Measurements from ENCODE around the gene IFITM2. TPM values are rescaled to one million over a fixed set of nuclear protein-coding genes. Genes with fewer than 3 reads are reported as not detected.

The IFITM2 gene
- polyA plus RNA-seq, 1 of the 3 experiments (the other 2 are of a cell fraction): 518 TPM

DNA sequence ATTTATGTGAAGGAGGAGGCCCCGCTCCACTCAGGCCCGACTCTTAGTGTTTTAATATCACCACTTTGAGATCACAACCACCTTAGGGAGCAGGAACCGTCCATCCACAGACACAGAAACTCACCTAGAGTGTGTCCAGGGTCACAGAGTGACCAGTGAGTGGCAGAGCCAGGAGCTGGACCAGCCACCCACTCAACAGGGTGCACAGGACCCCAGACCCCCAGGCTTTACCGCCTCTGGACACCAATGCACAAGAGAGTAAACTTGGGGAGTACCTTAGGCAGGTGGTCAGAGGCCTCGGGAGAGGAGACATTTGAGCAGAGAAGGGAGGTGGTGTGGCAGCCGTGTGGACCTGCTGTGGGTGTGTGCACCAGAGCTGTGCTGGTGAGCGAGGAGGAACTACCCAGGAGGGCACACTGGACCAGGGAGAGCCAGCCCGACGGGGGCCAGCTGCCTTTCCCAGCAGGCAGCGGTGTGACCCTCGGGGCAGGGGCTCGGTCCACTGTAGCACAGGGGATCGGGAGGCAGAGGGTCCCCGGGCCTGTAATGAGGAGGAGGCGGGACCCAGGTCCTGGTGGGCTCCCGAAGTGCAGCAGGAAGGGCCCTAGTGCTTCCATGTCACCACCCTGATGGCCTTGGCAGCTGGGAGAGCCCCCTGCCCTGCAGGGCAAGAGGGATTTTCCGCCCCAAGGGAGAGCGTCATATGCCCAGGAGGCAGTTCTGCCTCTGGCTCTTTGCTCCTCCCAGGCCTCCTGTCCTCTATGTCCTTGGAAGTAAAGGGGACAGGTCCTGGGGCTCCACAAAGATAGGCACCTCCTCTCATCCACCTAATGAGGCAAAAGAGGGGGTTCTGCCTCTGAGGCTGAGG lies 36.9 kb upstream of the IFITM2 start (continued):
- TF ChIP-seq GATA2 (CRISPR knock-in tag; IDR thresholded peaks at IDR 0.05): no peak
- no peak for TF ChIP-seq MEF2A (IDR thresholded peaks at IDR 0.05; ENCODE audit: borderline replicate concordance, low read depth)
- no peak for TF ChIP-seq RAD21 (IDR thresholded peaks at IDR 0.05; ENCODE audit: low read length)
- no peak for TF ChIP-seq RCOR1 (IDR thresholded peaks at IDR 0.05; ENCODE audit: low read length)
- no peak for TF ChIP-seq TEAD4 (IDR thresholded peaks at IDR 0.05; ENCODE audit: borderline replicate concordance, insufficient read depth)
- no peak for TF ChIP-seq NFIC (IDR thresholded peaks at IDR 0.05; ENCODE audit: borderline replicate concordance)
- no peak for TF ChIP-seq POLR2AphosphoS5 (IDR thresholded peaks at IDR 0.05; ENCODE audit: low read depth, low read length)

DNA sequence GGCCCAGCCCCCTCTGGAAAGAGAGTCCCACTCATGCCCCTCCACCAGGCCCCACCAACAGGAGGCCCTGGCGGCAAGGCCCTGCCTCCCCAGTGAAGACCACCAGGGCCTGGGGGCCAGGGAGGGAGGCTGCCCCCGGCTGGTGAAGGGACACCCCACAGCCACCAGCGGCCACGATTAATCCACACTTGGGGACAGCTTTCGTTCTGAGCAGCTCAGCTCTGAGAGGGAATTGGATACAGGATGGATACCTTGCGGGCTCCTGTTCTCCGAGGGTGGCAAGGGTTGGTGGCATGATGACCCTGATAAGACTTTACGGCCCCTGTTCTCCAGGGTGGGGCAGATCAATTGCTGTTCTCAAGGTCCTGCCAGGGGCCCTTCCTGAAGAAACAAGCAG lies 36.3 kb upstream of the IFITM2 start:
- CTCF ChIA-PET: no interaction called here
- H3K27ac ChIP-seq (ENCODE audit: low read depth in 2 of 2, low read length in 1 of 2): no peak overlapping the region
- H3F3A ChIP-seq (replicated peaks; ENCODE audit: insufficient read depth): peaks cover 7% of the 10 kb centered on the region
- H3K27me3 ChIP-seq (ENCODE audit: insufficient read depth): peaks cover 9% of the 10 kb centered on the region; the same call in 1 of the 2 replicates
- no peaks in the 10 kb centered on the region for H3K79me2 ChIP-seq (ENCODE audit: insufficient read depth)
- no peak overlapping the region for H3K4me3 ChIP-seq (ENCODE audit: low read depth in 2 of 2, low read length in 1 of 2)
- POLR2A ChIA-PET: no interaction called here
- no peaks in the 10 kb centered on the region for H3K9me2 ChIP-seq
- H3K4me1 ChIP-seq (ENCODE audit: control insufficient read depth in 1 of 2, insufficient read depth in 2 of 2, low read depth in 1 of 2, low read length in 1 of 2): peaks cover 0 to 6% of the 10 kb centered on the region in 2 experiments; a peak in 1 of 4 replicates
- no peak overlapping the region for H3K9ac ChIP-seq
- DNase-seq: no peak
- no peaks in the 10 kb centered on the region for H3K36me3 ChIP-seq (replicated peaks in 1 of 2; ENCODE audit: control insufficient read depth in 1 of 2, insufficient read depth in 2 of 2, low read length in 1 of 2)
- H2AFZ ChIP-seq (ENCODE audit: low read depth): no peak overlapping the region
- H3K4me2 ChIP-seq: no peak overlapping the region
- no CpG with 5 or more reads among the region's 8 CpGs for WGBS (ENCODE audit: low lambda C conversion rate)
- no peaks in the 10 kb centered on the region for H4K20me1 ChIP-seq (ENCODE audit: insufficient read depth)
- H3K9me3 ChIP-seq: peaks cover 3% of the 10 kb centered on the region
- TF ChIP-seq FOSL2 (IDR thresholded peaks at IDR 0.05; ENCODE audit: borderline replicate concordance, low read depth): no peak
- no peak for TF ChIP-seq GABPA (IDR thresholded peaks at IDR 0.05; ENCODE audit: low read depth)
- TF ChIP-seq RFX5 (IDR thresholded peaks at IDR 0.05; ENCODE audit: low read length): no peak
- no peak for TF ChIP-seq YY1 (IDR thresholded peaks at IDR 0.05; ENCODE audit: low read depth)
- TF ChIP-seq USF1 (IDR thresholded peaks at IDR 0.05; ENCODE audit: borderline replicate concordance, low read depth): no peak
- no peak for TF ChIP-seq TAF1 (IDR thresholded peaks at IDR 0.05; ENCODE audit: borderline replicate concordance, low read depth, low read length)
- TF ChIP-seq RXRA (IDR thresholded peaks at IDR 0.05; ENCODE audit: borderline replicate concordance, low read depth): no peak
- TF ChIP-seq FOXM1 (IDR thresholded peaks at IDR 0.05; ENCODE audit: low read depth): no peak
- TF ChIP-seq POLR2AphosphoS5 (IDR thresholded peaks at IDR 0.05; ENCODE audit: low read depth, low read length): no peak
- no peak for TF ChIP-seq MXI1 (IDR thresholded peaks at IDR 0.05; ENCODE audit: low read depth, low read length)
- no peak for TF ChIP-seq CHD2 (IDR thresholded peaks at IDR 0.05; ENCODE audit: low read length, partially characterized antibody)
- no peak for TF ChIP-seq RAD21 (IDR thresholded peaks at IDR 0.05; ENCODE audit: low read length)
- no peak for TF ChIP-seq EZH2phosphoT487 (IDR thresholded peaks at IDR 0.05; ENCODE audit: borderline replicate concordance, low read depth)
- TF ChIP-seq, protein P1, sequence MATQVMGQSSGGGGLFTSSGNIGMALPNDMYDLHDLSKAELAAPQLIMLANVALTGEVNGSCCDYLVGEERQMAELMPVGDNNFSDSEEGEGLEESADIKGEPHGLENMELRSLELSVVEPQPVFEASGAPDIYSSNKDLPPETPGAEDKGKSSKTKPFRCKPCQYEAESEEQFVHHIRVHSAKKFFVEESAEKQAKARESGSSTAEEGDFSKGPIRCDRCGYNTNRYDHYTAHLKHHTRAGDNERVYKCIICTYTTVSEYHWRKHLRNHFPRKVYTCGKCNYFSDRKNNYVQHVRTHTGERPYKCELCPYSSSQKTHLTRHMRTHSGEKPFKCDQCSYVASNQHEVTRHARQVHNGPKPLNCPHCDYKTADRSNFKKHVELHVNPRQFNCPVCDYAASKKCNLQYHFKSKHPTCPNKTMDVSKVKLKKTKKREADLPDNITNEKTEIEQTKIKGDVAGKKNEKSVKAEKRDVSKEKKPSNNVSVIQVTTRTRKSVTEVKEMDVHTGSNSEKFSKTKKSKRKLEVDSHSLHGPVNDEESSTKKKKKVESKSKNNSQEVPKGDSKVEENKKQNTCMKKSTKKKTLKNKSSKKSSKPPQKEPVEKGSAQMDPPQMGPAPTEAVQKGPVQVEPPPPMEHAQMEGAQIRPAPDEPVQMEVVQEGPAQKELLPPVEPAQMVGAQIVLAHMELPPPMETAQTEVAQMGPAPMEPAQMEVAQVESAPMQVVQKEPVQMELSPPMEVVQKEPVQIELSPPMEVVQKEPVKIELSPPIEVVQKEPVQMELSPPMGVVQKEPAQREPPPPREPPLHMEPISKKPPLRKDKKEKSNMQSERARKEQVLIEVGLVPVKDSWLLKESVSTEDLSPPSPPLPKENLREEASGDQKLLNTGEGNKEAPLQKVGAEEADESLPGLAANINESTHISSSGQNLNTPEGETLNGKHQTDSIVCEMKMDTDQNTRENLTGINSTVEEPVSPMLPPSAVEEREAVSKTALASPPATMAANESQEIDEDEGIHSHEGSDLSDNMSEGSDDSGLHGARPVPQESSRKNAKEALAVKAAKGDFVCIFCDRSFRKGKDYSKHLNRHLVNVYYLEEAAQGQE (IDR thresholded peaks at IDR 0.05; ENCODE audit: low read depth, low read length): no peak
- TF ChIP-seq JUND (IDR thresholded peaks at IDR 0.05): no peak
- TF ChIP-seq SIN3A (IDR thresholded peaks at IDR 0.05; ENCODE audit: borderline replicate concordance, low read depth, low read length): no peak
- TF ChIP-seq, protein P2, sequence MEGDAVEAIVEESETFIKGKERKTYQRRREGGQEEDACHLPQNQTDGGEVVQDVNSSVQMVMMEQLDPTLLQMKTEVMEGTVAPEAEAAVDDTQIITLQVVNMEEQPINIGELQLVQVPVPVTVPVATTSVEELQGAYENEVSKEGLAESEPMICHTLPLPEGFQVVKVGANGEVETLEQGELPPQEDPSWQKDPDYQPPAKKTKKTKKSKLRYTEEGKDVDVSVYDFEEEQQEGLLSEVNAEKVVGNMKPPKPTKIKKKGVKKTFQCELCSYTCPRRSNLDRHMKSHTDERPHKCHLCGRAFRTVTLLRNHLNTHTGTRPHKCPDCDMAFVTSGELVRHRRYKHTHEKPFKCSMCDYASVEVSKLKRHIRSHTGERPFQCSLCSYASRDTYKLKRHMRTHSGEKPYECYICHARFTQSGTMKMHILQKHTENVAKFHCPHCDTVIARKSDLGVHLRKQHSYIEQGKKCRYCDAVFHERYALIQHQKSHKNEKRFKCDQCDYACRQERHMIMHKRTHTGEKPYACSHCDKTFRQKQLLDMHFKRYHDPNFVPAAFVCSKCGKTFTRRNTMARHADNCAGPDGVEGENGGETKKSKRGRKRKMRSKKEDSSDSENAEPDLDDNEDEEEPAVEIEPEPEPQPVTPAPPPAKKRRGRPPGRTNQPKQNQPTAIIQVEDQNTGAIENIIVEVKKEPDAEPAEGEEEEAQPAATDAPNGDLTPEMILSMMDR (IDR thresholded peaks at IDR 0.05): no peak
- TF ChIP-seq ZBTB33 (IDR thresholded peaks at IDR 0.05; ENCODE audit: borderline replicate concordance, low read depth): no peak
